Gastrocnemius medialis (tissue), 4 donors: ENCODE measurements around the gene SRPK2. TPM values are rescaled to one million over a fixed set of nuclear protein-coding genes. Genes with fewer than 3 reads are reported as not detected.
"Not testable (repeated sequence)": the region's sequence is repeated elsewhere in the genome, so short reads cannot be mapped to it uniquely, and the experiment has no call there.

Experiments used
- ATAC-seq, 2 donors: fragments of 150-250 bp; one replicate each; pipeline ENCODE4 v1.9.1; 2016
- DNase-seq, 2 donors: peaks; one replicate each; pipeline ENCODE4 v3.0.0-alpha.2; 2019
- H3K27ac ChIP-seq, 4 donors: fragments of 200-600 bp; sonication (generic); 1 replicate in 1 of 4; 2 replicates in 3 of 4; pipeline ENCODE4 v1.5.1; 2016 to 2018; ENCODE audit warnings: mild to moderate bottlenecking in 2 of 4, moderate library complexity in 1 of 4
- H3K27me3 ChIP-seq, 3 donors: fragments of 200-600 bp; sonication (generic) in 2 of 3; 1 replicate in 1 of 3; 2 replicates in 2 of 3; pipeline versions ENCODE4 v1.5.1 to v1.6.0; 2016 to 2019; ENCODE audit warnings: mild to moderate bottlenecking in 1 of 3, moderate library complexity in 1 of 3
- H3K36me3 ChIP-seq, 2 donors: fragments of 200-600 bp; sonication (generic) in 1 of 2; one replicate each; pipeline ENCODE4 v1.5.1; 2017 to 2018
- H3K4me1 ChIP-seq, 2 donors: fragments of 200-600 bp; sonication (generic) in 1 of 2; one replicate each; pipeline ENCODE4 v1.5.1; 2016 to 2017; ENCODE audit warnings: mild to moderate bottlenecking in 2 of 2
- H3K4me3 ChIP-seq, 4 donors: fragments of 200-600 bp; sonication (generic) in 3 of 4; 1 replicate in 1 of 4; 2 replicates in 3 of 4; pipeline ENCODE4 v1.5.1; 2016 to 2019; ENCODE audit warnings: mild to moderate bottlenecking in 2 of 4
- H3K9me3 ChIP-seq, 3 donors: fragments of 200-600 bp; sonication (generic) in 2 of 3; 1 replicate in 1 of 3; 2 replicates in 2 of 3; pipeline ENCODE4 v1.5.1; 2016 to 2019
- POLR2A ChIP-seq, 2 donors: fragments of 450-650 bp; IDR thresholded peaks; one replicate each; pipeline ENCODE4 v1.6.1; 2017; ENCODE audit warnings: antibody characterized with exemption in 2 of 2, mild to moderate bottlenecking in 2 of 2, moderate library complexity in 2 of 2
- in situ Hi-C, 4 donors: fragments of 200-750 bp; cut with MboI; loops; one replicate each; pipeline versions ENCODE4 v1.15.0 to v1.8.0; 2017; ENCODE audit warnings: low sequenced_read_pairs in 4 of 4
- intact Hi-C: fragments of 100-400 bp; cut with DNase I; formaldehyde crosslinking; loops from one replicate; pipeline ENCODE4 v1.15.1; 2023; ENCODE audit warnings: low total_unique reads
- total RNA-seq, 4 donors: library from RNA; depleted of rRNA; stranded (reverse); fragments of >200 nt; gene quantifications; one replicate each; pipeline versions ENCODE4 v1.1.0 to v1.2.3, GENCODE V29; 2016
- TF ChIP-seq, protein P1 (sequence below), 5 experiments: fragments of 450-650 bp in 3 of 5; fragments of 200-600 bp in 2 of 5; sonication (generic) in 2 of 5; IDR thresholded peaks in 4 of 5; conservative IDR thresholded peaks in 1 of 5; 1 replicate in 4 of 5; 2 replicates in 1 of 5; pipeline ENCODE4 v1.5.1; 2016 to 2019; ENCODE audit warnings: antibody characterized with exemption in 5 of 5, mild to moderate bottlenecking in 3 of 5, moderate library complexity in 3 of 5

The SRPK2 gene
- total RNA-seq, 4 donors from 2014 or later = 18.1 to 49.0 (median 21.3) TPM

- TF ChIP-seq, protein P1, sequence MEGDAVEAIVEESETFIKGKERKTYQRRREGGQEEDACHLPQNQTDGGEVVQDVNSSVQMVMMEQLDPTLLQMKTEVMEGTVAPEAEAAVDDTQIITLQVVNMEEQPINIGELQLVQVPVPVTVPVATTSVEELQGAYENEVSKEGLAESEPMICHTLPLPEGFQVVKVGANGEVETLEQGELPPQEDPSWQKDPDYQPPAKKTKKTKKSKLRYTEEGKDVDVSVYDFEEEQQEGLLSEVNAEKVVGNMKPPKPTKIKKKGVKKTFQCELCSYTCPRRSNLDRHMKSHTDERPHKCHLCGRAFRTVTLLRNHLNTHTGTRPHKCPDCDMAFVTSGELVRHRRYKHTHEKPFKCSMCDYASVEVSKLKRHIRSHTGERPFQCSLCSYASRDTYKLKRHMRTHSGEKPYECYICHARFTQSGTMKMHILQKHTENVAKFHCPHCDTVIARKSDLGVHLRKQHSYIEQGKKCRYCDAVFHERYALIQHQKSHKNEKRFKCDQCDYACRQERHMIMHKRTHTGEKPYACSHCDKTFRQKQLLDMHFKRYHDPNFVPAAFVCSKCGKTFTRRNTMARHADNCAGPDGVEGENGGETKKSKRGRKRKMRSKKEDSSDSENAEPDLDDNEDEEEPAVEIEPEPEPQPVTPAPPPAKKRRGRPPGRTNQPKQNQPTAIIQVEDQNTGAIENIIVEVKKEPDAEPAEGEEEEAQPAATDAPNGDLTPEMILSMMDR (IDR thresholded peaks at IDR 0.05 in 4 of 5, conservative IDR thresholded peaks at IDR 0.05 in 1 of 5) = no peak
- no peak for TF ChIP-seq POLR2A (IDR thresholded peaks at IDR 0.05)
- H3K4me1 ChIP-seq = no peaks in the 10 kb centered on the region
- no peak overlapping the region for H3K27ac ChIP-seq
- H3K9me3 ChIP-seq = no peaks in the 10 kb centered on the region
- DNase-seq (no peak), ATAC-seq (no peak)
- H3K36me3 ChIP-seq = no peaks in the 10 kb centered on the region
- in situ Hi-C loops = no loop called here
- intact Hi-C loops = no loop called here
- H3K4me3 ChIP-seq = no peak overlapping the region
- H3K27me3 ChIP-seq = no peaks in the 10 kb centered on the region
Observed at GRCh38 chr7:105423987-105424386, 35.3 kb upstream of the SRPK2 start.

- Histone ChIP-seq H3K4me3 (no peak overlapping the region), H3K27me3 (no peaks in the 10 kb centered on the region), H3K27ac (no peak overlapping the region), H3K4me1 (no peaks in the 10 kb centered on the region), H3K9me3 (no peaks in the 10 kb centered on the region), H3K36me3 (no peaks in the 10 kb centered on the region)
- DNase-seq (no peak), ATAC-seq (no peak)
- TF ChIP-seq POLR2A (IDR thresholded peaks at IDR 0.05) = no peak
- TF ChIP-seq, protein P1 (IDR thresholded peaks at IDR 0.05 in 4 of 5, conservative IDR thresholded peaks at IDR 0.05 in 1 of 5) = no peak
- in situ Hi-C loops = no loop called here
- intact Hi-C loops = no loop called here
Observed at GRCh38 chr7:105413887-105414437, 25.2 kb upstream of the SRPK2 start.

DNA sequence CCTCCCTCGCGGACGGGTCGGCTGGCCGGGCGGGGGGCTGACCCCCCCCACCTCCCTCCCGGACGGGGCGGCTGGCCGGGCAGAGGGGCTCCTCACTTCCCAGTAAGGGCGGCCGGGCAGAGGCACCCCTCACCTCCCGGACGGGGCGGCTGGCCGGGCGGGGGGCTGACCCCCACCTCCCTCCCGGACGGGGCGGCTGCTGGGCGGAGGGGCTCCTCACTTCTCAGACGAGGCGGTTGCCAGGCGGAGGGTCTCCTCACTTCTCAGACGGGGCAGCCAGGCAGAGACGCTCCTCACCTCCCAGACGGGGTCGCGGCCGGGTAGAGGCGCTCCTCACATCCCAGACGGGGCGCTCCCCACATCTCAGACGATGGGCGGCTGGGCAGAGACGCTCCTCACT, 22.1 kb upstream of the SRPK2 start:
- H3K36me3 ChIP-seq, H3K4me3 ChIP-seq, H3K9me3 ChIP-seq, H3K4me1 ChIP-seq, H3K27ac ChIP-seq, in situ Hi-C loops, DNase-seq, ATAC-seq, H3K27me3 ChIP-seq, intact Hi-C loops: not testable (repeated sequence)

- ATAC-seq, H3K27ac ChIP-seq, H3K36me3 ChIP-seq, H3K4me1 ChIP-seq, DNase-seq, H3K27me3 ChIP-seq, H3K4me3 ChIP-seq, H3K9me3 ChIP-seq, intact Hi-C loops, in situ Hi-C loops: not testable (repeated sequence)
Observed at GRCh38 chr7:105409775-105410174, 21.1 kb upstream of the SRPK2 start.

DNA sequence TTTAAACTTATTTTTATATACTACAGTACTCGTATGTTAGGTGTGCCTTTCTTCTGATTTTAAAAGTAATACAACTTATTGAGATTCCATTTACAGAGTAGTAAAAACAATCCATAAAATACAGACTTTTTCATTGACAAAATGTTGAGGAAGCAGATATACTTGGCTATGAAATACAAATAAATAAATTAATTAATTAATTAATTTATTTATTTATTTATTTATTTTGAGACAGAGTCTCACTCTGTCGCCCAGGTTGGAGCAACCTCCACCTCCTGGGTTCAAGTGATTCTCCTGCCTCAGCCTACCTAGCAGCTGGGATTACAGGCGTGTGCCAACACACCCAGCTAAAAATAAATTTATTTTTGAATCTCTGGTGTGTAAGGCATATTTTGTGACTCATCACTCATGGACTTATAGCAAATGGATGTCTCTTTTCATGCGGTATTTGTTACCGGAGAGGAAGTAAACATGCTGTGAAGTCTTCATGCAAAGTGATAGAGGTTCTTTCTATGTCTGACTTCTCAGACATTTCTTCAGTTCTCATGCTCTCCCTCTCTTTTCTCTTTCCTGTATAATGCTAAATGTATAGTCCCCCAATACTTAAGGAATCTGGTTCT, 20.2 kb upstream of the SRPK2 start:
- Histone ChIP-seq H3K27me3 (no peaks in the 10 kb centered on the region), H3K4me1 (no peaks in the 10 kb centered on the region), H3K36me3 (no peaks in the 10 kb centered on the region), H3K27ac (no peak overlapping the region), H3K9me3 (no peaks in the 10 kb centered on the region), H3K4me3 (no peak overlapping the region)
- intact Hi-C loops (no loop called here), in situ Hi-C loops (no loop called here)
- ATAC-seq = no peak
- DNase-seq = no peak
- TF ChIP-seq POLR2A (IDR thresholded peaks at IDR 0.05) = no peak
- TF ChIP-seq, protein P1 (IDR thresholded peaks at IDR 0.05 in 4 of 5, conservative IDR thresholded peaks at IDR 0.05 in 1 of 5) = no peak

- H3K4me1 ChIP-seq = peaks cover 4 to 7% of the 10 kb centered on the region in 2 donors
- H3K27ac ChIP-seq = no peak overlapping the region
- no peaks in the 10 kb centered on the region for H3K9me3 ChIP-seq
- DNase-seq = no peak
- no peak overlapping the region for H3K4me3 ChIP-seq
- in situ Hi-C loops = no loop called here
- TF ChIP-seq, protein P1 (IDR thresholded peaks at IDR 0.05 in 4 of 5, conservative IDR thresholded peaks at IDR 0.05 in 1 of 5) = no peak
- no peak for TF ChIP-seq POLR2A (IDR thresholded peaks at IDR 0.05)
- H3K36me3 ChIP-seq = no peaks in the 10 kb centered on the region
- intact Hi-C loops = no loop called here
- ATAC-seq = no peak
- no peaks in the 10 kb centered on the region for H3K27me3 ChIP-seq
Observed at GRCh38 chr7:105403128-105403527, 14.4 kb upstream of the SRPK2 start.
